Measurements from ENCODE around the gene SLC6A20. TPM values are rescaled to one million over a fixed set of nuclear protein-coding genes. Genes with fewer than 3 reads are reported as not detected.

The SLC6A20 gene
- total RNA-seq, 2 donors from 2014 or later, result not detected

- no peaks in the 10 kb centered on the region for H3K9me3 Mint-ChIP-seq
- no peak overlapping the region for H3K27ac Mint-ChIP-seq
- ATAC-seq (replicated peaks), result no peak
- peaks cover 5% of the 10 kb centered on the region for H3K4me1 Mint-ChIP-seq
- no peak overlapping the region for H3K4me3 Mint-ChIP-seq
- H3K27me3 Mint-ChIP-seq, result no peaks in the 10 kb centered on the region
- peaks cover 38% of the 10 kb centered on the region for H3K36me3 Mint-ChIP-seq (ENCODE audit: low read depth)
These were observed 48.3 kb downstream of the SLC6A20 start for GRCh38 chr3:45748068-45748467.

GRCh38 chr3:45746777-45747622, 49.3 kb downstream of the SLC6A20 start:
- no peak overlapping the region for H3K27ac Mint-ChIP-seq
- peaks cover 45% of the 10 kb centered on the region for H3K36me3 Mint-ChIP-seq (ENCODE audit: low read depth)
- H3K4me3 Mint-ChIP-seq, result no peak overlapping the region
- H3K27me3 Mint-ChIP-seq, result no peaks in the 10 kb centered on the region
- ATAC-seq (replicated peaks), result no peak
- H3K4me1 Mint-ChIP-seq, result peaks cover 5% of the 10 kb centered on the region
- no peaks in the 10 kb centered on the region for H3K9me3 Mint-ChIP-seq

GRCh38 chr3:45746165-45746776, 50.1 kb downstream of the SLC6A20 start:
- H3K27ac Mint-ChIP-seq, result no peak overlapping the region
- H3K4me3 Mint-ChIP-seq, result no peak overlapping the region
- no peak for ATAC-seq (replicated peaks)
- H3K4me1 Mint-ChIP-seq, result peaks cover 9% of the 10 kb centered on the region
- H3K9me3 Mint-ChIP-seq, result no peaks in the 10 kb centered on the region
- no peaks in the 10 kb centered on the region for H3K27me3 Mint-ChIP-seq
- H3K36me3 Mint-ChIP-seq (ENCODE audit: low read depth), result peaks cover 53% of the 10 kb centered on the region

- peaks cover 84% of the 10 kb centered on the region for H3K36me3 Mint-ChIP-seq (ENCODE audit: low read depth)
- H3K9me3 Mint-ChIP-seq, result no peaks in the 10 kb centered on the region
- peaks cover 23% of the 10 kb centered on the region for H3K4me1 Mint-ChIP-seq
- ATAC-seq (replicated peaks), result no peak
- no peaks in the 10 kb centered on the region for H3K27me3 Mint-ChIP-seq
- H3K27ac Mint-ChIP-seq, result no peak overlapping the region
- no peak overlapping the region for H3K4me3 Mint-ChIP-seq
These were observed 53.8 kb downstream of the SLC6A20 start for GRCh38 chr3:45742461-45743089.

GRCh38 chr3:45741742-45742460, 54.4 kb downstream of the SLC6A20 start:
- Mint-ChIP-seq H3K27ac (peak overlapping the region; percentile 85), H3K36me3 (ENCODE audit: low read depth) (peaks cover 85% of the 10 kb centered on the region), H3K4me1 (peaks cover 25% of the 10 kb centered on the region), H3K9me3 (no peaks in the 10 kb centered on the region), H3K4me3 (no peak overlapping the region), H3K27me3 (no peaks in the 10 kb centered on the region)
- ATAC-seq (replicated peaks), result no peak

- no peaks in the 10 kb centered on the region for H3K27me3 Mint-ChIP-seq
- H3K36me3 Mint-ChIP-seq (ENCODE audit: low read depth), result peaks cover 92% of the 10 kb centered on the region
- no peak for ATAC-seq (replicated peaks)
- no peaks in the 10 kb centered on the region for H3K9me3 Mint-ChIP-seq
- peak overlapping the region; percentile 85 for H3K27ac Mint-ChIP-seq
- no peak overlapping the region for H3K4me3 Mint-ChIP-seq
- peaks cover 28% of the 10 kb centered on the region for H3K4me1 Mint-ChIP-seq
These were observed 55.1 kb downstream of the SLC6A20 start for GRCh38 chr3:45741247-45741646.

- H3K9me3 Mint-ChIP-seq, result no peaks in the 10 kb centered on the region
These were observed 56.3 kb downstream of the SLC6A20 start for GRCh38 chr3:45739991-45740390.

GRCh38 chr3:45737234-45737633, 59.1 kb downstream of the SLC6A20 start:
- no peak overlapping the region for H3K4me3 Mint-ChIP-seq
- no peaks in the 10 kb centered on the region for H3K9me3 Mint-ChIP-seq
- H3K4me1 Mint-ChIP-seq, result peaks cover 28% of the 10 kb centered on the region
- peaks cover 98% of the 10 kb centered on the region for H3K36me3 Mint-ChIP-seq (ENCODE audit: low read depth)
- peak overlapping the region; percentile 77 for H3K27ac Mint-ChIP-seq
- H3K27me3 Mint-ChIP-seq, result no peaks in the 10 kb centered on the region
- ATAC-seq (replicated peaks), result no peak

More at GRCh38 chr3:45739991-45740390, 56.3 kb downstream of the SLC6A20 start:
- Mint-ChIP-seq H3K27ac (peak overlapping the region; percentile 14), H3K4me1 (peaks cover 28% of the 10 kb centered on the region), H3K36me3 (ENCODE audit: low read depth) (peaks cover 93% of the 10 kb centered on the region), H3K27me3 (no peaks in the 10 kb centered on the region), H3K4me3 (no peak overlapping the region)
- no peak for ATAC-seq (replicated peaks)

- Mint-ChIP-seq H3K4me1 (peaks cover 28% of the 10 kb centered on the region), H3K36me3 (ENCODE audit: low read depth) (peaks cover 98% of the 10 kb centered on the region), H3K27ac (peak overlapping the region; percentile 77), H3K27me3 (no peaks in the 10 kb centered on the region), H3K4me3 (no peak overlapping the region), H3K9me3 (no peaks in the 10 kb centered on the region)
- peak; percentile 74 for ATAC-seq (replicated peaks)
These were observed 59.6 kb downstream of the SLC6A20 start for GRCh38 chr3:45736707-45737106.

GRCh38 chr3:45730409-45731154, 65.8 kb downstream of the SLC6A20 start:
- Mint-ChIP-seq H3K4me3 (no peak overlapping the region), H3K27ac (peak overlapping the region; percentile 35), H3K27me3 (no peaks in the 10 kb centered on the region), H3K9me3 (no peaks in the 10 kb centered on the region), H3K4me1 (peaks cover 7% of the 10 kb centered on the region), H3K36me3 (ENCODE audit: low read depth) (peaks cover 93% of the 10 kb centered on the region)
- ATAC-seq (replicated peaks), result no peak

GRCh38 chr3:45729614-45730013, 66.7 kb downstream of the SLC6A20 start:
- Mint-ChIP-seq H3K4me3 (no peak overlapping the region), H3K27me3 (no peaks in the 10 kb centered on the region), H3K9me3 (no peaks in the 10 kb centered on the region), H3K4me1 (peaks cover 7% of the 10 kb centered on the region), H3K27ac (peak overlapping the region; percentile 35), H3K36me3 (ENCODE audit: low read depth) (peaks cover 93% of the 10 kb centered on the region)
- no peak for ATAC-seq (replicated peaks)

GRCh38 chr3:45724911-45725310, 71.4 kb downstream of the SLC6A20 start:
- Mint-ChIP-seq H3K9me3 (no peaks in the 10 kb centered on the region), H3K27ac (no peak overlapping the region)

GRCh38 chr3:45719655-45720487, 76.5 kb downstream of the SLC6A20 start:
- Mint-ChIP-seq H3K4me3 (no peak overlapping the region), H3K4me1 (peaks cover 15% of the 10 kb centered on the region), H3K27me3 (no peaks in the 10 kb centered on the region), H3K27ac (no peak overlapping the region), H3K9me3 (no peaks in the 10 kb centered on the region), H3K36me3 (ENCODE audit: low read depth) (peaks cover 90% of the 10 kb centered on the region)
- no peak for ATAC-seq (replicated peaks)

More at GRCh38 chr3:45724911-45725310, 71.4 kb downstream of the SLC6A20 start:
- Mint-ChIP-seq H3K4me3 (no peak overlapping the region), H3K4me1 (peaks cover 11% of the 10 kb centered on the region), H3K27me3 (no peaks in the 10 kb centered on the region), H3K36me3 (ENCODE audit: low read depth) (peaks cover 91% of the 10 kb centered on the region)
- no peak for ATAC-seq (replicated peaks)
